T-helper 2 cell (primary cell): ENCODE data around the gene LY6G6D.

Experiments
- DNase-seq, 5 experiments: peaks; one replicate each; pipeline versions ENCODE4 v3.0.0 to v3.0.0-alpha.2; 2012 to 2022
- total RNA-seq, 2 donors: gene quantifications; one replicate each; lab custom pipeline; 2026; lab: John Stamatoyannopoulos, UW

LY6G6D gene, protein sequence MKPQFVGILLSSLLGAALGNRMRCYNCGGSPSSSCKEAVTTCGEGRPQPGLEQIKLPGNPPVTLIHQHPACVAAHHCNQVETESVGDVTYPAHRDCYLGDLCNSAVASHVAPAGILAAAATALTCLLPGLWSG
- total RNA-seq: 0 reads per million in 2 donors

DNA sequence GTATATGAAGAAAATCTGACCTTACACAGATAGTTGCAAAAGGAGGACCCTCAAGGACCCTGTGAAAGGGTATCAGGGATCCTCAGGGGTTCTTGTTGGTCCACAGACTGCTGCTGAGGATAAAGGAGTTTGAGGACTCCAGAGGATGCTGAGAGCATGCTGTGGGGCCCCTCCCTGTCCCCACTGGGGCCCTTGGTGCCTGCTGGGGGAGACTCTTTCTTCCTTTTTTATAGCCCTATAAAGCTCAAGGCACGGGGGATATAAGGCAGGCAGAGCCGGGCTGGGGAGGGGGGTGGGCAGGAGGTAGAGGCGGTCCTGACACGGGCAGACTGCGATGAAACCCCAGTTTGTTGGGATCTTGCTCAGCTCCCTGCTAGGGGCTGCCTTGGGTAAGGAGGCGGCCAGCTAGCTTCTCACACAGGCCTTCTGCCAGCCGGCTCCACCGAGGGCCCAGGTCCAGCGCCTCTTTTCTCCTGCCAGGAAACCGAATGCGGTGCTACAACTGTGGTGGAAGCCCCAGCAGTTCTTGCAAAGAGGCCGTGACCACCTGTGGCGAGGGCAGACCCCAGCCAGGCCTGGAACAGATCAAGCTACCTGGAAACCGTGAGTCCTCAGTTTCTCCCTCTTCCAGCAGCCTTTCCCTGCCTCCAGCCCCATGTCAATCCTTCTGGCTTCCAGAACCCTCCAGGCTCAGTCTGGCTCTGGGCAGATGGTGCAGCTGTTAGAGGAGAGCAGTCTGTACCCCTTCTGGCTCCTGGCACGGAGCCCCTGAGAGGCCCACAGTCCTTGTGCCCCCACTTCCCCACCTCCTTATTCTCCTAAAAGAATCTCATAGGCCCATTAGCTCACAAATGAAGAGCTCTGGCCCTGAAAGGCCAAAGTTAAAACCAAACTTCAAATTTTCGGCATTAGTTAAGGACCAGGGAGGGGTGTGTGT, at the start of gene LY6G6D:
Gene LY6G6D (plus strand): TSS at position 327 of the 937 bp plus-strand sequence. CDS start 8 bp downstream, at position 335.
- no peak for DNase-seq

GRCh38 chr6:31665501-31666336, 49.4 kb upstream of the LY6G6D start, which contains the start of gene CSNK2B:
Gene CSNK2B, plus strand, starts transcription at chr6:31666080. Its CDS starts 752 bp downstream, at chr6:31666832.
- DNase-seq: peak; percentile 94 to 99 (median 98)

DNA sequence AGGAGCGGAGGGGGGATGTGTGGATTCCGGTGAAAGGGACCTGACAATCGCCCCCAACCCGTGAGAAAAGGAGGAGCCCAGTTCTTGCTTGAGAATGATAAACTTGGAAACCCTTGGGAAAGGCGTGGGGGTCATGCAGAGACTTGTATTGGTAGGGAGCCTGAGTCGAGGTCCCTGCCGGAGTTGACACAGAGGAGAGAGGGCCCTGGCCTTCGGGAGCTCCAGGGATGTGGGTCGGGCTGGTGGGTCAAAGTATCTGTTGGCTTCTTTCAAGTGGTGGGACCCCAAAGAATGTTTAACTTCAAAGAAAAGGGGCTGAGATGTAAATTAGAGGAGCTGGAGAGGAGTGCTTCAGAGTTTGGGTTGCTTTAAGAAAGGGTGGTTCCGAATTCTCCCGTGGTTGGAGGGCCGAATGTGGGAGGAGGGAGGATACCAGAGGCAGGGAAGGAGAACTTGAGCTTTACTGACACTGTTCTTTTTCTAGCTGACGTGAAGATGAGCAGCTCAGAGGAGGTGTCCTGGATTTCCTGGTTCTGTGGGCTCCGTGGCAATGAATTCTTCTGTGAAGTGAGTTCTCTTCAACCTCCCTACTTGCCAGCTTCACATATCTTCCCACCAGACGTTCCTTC, 48.7 kb upstream of the LY6G6D start:
- no peak for DNase-seq

- DNase-seq: no peak
Observed at GRCh38 chr6:31669676-31670075, 45.5 kb upstream of the LY6G6D start, which contains the start of gene LY6G5B. Gene LY6G5B, plus strand, starts transcription at chr6:31669976. Its CDS starts 975 bp downstream, at chr6:31670951.

DNA sequence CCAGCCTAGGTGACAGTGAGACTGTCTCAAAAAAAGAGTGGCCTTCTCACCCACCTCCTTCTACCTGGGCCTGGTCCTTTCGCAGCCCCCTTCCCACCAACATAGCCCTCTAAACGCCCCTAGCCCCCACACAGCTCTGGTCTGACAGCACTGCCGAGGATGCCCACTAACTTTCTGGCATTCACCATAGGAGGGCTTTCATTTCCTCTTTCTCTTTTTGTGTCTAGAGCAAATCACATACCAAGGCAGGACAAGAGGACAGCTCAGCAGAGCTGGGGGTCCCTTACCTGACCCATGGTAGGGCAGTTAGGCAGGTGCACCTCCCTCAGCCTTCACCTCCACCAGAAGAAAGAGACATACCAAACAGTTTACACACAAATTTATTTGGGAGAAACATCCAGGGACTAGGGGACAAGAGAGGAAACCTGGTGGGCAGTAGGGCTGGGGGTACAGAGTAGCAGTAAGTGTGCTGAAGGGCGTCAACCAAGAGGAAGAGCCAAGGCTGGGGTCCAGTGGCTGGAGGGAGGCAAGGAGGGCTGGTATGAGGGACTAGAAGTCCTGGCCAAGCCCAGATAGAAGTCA, 38.7 kb upstream of the LY6G6D start:
- DNase-seq: no peak

DNA sequence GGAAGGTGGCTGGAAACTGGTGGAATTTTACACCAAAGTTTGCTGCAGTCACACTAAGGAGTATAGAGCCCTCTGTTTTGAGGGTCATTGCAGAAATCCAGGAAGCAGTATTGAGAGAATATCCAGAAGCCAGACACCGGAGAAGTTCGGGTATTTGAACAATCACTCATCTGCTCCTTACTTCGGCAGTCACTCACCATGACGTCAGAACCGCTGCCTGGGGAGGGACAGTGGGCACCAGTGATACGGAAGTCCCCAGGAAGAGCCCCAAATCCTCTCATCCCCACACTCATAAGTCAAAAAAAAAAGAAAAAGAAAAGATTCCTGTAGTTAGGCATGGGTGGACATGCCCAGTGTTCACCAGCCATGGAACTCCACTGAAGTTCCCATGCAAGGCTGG, 38.2 kb upstream of the LY6G6D start:
- no peak for DNase-seq

DNA sequence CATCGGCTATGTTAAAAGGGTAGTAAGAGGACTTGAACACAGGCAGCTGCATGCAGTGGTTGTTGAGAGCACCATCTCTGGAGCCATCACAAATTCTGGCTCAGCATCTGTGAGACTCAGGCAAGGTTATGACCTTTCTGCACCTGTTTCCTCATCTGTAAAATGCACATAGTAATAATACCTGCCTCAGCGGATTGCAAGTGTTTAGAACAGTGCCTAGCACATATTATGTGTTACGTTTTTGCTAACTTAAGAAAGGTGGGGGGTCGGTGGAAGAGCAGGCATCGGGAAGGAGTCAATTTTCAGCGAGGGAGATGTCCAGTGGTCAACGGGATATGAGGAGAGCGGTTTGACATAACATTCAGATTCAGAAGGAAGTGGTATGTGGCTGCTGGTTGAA, 37.2 kb upstream of the LY6G6D start:
- no peak for DNase-seq

DNA sequence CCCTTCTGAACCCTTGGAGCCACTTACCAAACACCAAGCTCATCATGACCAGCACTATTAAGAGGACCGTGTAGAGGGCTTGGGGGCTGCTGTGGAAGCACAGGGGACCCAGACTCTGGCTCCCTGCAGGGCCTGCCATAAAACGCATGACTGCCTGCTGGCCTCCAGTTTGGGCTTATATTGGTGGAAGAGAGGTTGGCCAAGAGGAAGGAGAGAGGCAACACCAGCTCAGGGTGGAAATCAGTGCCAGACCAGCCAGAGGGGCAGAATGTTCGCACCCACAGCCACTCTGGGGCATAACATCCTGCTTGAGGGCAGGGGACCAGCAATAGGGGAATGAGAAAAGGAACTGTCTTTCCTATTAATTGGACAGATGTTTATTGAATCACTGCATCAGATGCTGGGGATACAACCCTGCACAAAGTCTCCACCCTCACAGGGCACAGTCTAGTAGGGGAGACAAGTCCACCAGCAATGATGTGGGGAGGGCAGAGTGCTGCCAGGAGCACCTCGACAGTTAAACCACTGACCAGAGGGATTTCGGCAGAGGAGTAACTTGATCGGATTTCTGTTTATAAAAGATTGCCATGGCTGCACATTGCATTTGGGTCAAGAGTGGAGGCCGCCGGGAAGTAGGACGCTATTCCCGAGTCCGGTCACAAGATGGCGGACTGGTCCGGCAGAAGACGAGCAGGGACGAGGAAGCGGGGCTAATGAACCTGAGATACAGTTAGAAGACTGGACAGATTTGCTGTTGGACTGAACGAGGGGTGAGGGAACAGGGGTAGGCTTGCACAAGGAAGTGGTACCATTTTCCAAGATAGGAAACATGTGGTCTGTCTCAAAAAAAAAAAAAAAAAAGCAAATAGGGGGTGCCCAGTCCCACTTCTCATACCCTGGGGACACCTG, 34.7 kb upstream of the LY6G6D start, which contains the start of gene LY6G5C:
Gene LY6G5C (minus strand): TSS at position 842 of the 909 bp plus-strand sequence. CDS start 694 bp downstream, at position 148.
- DNase-seq: peak in 3 of 5 experiments; percentile 44 to 75 (median 45)

GRCh38 chr6:31681135-31681671, 33.9 kb upstream of the LY6G6D start:
- peak in 3 of 5 experiments; percentile 25 to 51 (median 38) for DNase-seq

DNA sequence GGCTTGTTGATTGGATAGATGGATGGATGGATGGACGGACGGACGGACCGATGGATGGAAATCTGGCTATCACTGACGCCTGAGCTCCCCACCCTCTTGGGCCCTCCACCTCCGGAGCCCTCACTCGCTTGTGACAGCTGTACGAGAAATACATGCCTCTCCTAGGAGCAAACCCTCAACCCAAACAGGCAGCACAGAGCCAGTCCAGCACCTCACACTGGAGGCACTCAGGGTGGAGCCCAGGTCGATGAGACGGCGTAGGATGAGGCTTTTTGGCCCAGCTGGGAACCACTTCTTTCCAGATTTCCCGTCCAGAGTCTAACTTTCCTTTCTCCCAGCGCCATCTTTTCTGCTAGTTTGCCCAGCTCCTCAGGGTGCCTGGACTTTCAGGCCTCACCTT, 31.6 kb upstream of the LY6G6D start:
- DNase-seq: no peak

DNA sequence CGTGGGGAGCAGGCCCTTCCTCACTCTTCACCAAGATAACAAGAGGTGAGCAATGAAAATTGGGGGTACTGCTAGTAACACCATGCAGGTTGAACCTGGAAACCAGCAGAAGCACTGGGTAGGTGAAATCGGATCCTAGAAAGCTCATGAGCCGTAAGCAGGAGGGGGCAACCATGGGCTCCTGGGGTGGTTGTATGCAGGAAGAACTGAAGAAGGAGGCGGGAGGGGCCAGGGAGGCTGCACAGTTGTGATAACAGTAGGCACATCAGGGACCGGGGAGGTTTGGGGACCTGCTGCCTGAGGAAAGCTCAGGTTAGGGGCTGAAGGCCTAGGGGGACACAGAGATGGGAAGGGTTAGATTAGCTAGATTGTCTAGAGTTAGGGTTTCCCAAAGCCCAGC, 28.7 kb upstream of the LY6G6D start:
- DNase-seq: no peak

GRCh38 chr6:31687321-31687720, 27.8 kb upstream of the LY6G6D start:
- DNase-seq: no peak

GRCh38 chr6:31687860-31688693, 27.1 kb upstream of the LY6G6D start:
- no peak for DNase-seq

DNA sequence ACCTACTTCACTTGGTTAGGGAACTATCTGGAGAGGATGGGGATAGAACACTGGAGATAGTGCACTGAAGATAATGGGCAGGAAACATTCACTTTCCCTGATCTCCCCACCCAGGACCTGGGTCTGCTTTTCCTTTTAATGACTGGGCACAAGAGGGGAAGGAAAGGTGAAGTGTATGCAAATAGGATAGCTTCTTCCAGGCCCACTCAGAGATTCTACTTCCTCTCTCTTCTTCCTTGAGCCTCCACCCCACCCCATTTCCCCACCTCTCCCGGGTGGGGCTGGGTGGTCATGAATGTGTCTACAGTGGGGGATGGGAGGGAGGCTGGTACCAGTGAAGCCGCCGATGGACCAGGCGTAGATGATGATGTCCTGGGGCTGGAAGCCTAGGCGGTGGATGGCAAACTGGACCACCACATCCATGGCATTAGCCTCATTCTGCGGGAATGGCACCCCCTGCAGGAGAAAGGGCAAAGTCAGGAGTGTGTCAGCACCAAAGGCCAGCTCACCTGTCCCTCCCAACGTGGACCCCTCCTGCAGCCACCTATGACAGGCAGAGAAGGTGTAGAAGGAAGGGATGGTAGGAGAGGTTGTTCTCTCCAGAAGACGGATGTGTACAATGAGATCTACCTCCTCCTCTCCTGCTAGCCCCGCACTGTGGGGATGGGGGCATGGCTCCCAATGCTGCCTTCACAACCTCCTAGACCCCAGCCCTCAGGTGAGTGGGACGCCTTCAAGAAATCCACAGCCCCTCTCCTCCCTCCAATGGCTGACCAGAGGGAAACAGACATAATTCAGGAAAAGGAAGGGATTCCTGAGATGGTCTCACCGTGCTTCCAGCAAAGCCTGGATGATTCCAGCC, 25.7 kb upstream of the LY6G6D start:
- no peak for DNase-seq

DNA sequence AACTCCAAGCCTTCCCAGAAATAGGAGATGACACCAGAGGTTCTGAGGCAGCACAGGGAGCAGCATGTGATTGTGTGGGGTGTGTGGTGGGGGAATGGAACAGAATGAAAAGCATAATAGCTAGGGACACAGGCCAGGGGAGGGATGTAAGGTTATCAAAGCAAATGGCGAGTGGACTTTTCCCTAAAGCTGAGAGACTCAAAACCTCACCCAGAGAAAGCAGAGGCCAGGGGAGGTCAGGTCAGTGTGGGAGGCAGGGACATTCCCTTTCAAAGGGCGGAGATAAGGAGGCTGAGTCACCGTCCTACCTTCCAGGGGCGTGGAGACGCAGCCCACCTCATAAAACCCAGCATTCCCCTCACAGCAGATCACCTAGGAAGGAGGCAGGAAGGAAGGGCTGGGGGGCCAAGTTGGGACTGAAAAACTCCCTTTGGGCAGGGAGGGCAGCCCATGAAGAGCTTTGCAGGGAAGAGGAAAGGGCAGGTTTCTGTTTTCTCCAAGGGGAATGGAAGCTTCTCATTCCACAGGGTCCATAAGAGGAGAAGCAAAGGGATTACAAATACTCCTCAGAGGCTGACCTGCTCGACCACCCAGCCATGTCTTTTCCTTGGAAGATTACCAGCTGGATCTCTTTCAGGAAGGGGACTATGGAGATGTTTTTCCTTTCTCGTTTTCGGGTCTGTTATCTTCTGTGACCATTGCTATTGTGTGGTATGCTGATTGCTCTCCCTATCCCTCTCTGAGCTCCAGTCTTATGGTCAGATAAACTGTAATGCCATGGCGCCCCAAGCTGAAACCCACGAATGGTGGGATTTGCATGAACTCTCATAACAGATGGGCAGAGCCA, 24.7 kb upstream of the LY6G6D start:
- DNase-seq: no peak

GRCh38 chr6:31691078-31691463, 24.1 kb upstream of the LY6G6D start:
- DNase-seq: no peak

GRCh38 chr6:31691564-31692108, 23.5 kb upstream of the LY6G6D start:
- no peak for DNase-seq
